Urinary bladder (tissue), 4 donors: Measurements from ENCODE around the gene PXDN. TPM values are rescaled to one million over a fixed set of nuclear protein-coding genes. Genes with fewer than 3 reads are reported as not detected.
"Not testable (repeated sequence)": the region's sequence is repeated elsewhere in the genome, so short reads cannot be mapped to it uniquely, and the experiment has no call there.

Source experiments
- DNase-seq: peaks from one replicate; pipeline ENCODE4 v3.0.0-alpha.2; 2015; ENCODE audit errors: extremely low spot score
- H3K27ac ChIP-seq: one replicate; pipeline ENCODE4 v1.5.1; 2013; ENCODE audit warnings: low read depth, mild to moderate bottlenecking, moderate library complexity
- H3K36me3 ChIP-seq: one replicate; pipeline ENCODE4 v1.6.1; 2013; ENCODE audit warnings: mild to moderate bottlenecking, moderate library complexity; ENCODE audit not compliant: insufficient read depth
- H3K4me1 ChIP-seq: one replicate; pipeline ENCODE4 v1.6.1; 2013; ENCODE audit warnings: mild to moderate bottlenecking, moderate library complexity; ENCODE audit not compliant: insufficient read depth
- H3K4me3 ChIP-seq: one replicate; pipeline ENCODE4 v1.5.1; 2013; ENCODE audit warnings: low read depth, low read length
- WGBS: extraction: QIAGEN DNeasy Blood & Tissue Kit; methylation state at CpG from one replicate; pipeline ENCODE4 v1.1.7; 2013; 5-methylcytosine and 5-hydroxymethylcytosine counted together
- polyA plus RNA-seq: library from polyadenylated mRNA; stranded (reverse); fragments of 200-250 nt; gene quantifications from one replicate; pipeline ENCODE4 v1.2.3, GENCODE V29; 2013
- total RNA-seq: library from RNA; depleted of rRNA; stranded (reverse); fragments of >200 nt; gene quantifications from one replicate; pipeline ENCODE4 v1.2.3, GENCODE V29; 2014
- donor health status: healthy with polysubstance abuse.
- donor health status: healthy.

The PXDN gene
- total and polyA plus RNA-seq, 2 donors = 77.8 to 256 TPM

DNA sequence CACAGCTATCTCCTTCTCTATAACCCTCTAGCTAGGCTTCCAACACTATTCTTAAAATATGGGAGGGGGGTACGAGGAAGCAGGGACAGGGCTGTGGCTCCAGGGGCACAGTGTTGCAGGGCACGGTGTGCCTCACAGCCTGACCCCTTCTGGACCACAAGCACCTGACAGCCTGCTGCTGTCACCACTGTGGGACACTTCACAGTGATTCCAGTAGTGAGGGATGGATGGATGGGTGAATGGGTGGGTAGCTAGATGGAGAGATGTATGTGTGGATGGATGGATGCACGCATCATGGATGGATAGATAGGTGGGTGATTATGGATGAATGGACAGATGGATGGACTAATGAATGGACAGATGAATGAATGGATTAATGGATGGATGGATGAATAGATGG is 21.6 kb downstream of the PXDN start:
- WGBS = 92% methylated on average over 3 of the region's 3 CpGs
- no peak for DNase-seq
- H3K4me1 ChIP-seq = no peaks in the 10 kb centered on the region
- no peaks in the 10 kb centered on the region for H3K36me3 ChIP-seq
- H3K27ac ChIP-seq = no peak overlapping the region
- H3K4me3 ChIP-seq = no peak overlapping the region

DNA sequence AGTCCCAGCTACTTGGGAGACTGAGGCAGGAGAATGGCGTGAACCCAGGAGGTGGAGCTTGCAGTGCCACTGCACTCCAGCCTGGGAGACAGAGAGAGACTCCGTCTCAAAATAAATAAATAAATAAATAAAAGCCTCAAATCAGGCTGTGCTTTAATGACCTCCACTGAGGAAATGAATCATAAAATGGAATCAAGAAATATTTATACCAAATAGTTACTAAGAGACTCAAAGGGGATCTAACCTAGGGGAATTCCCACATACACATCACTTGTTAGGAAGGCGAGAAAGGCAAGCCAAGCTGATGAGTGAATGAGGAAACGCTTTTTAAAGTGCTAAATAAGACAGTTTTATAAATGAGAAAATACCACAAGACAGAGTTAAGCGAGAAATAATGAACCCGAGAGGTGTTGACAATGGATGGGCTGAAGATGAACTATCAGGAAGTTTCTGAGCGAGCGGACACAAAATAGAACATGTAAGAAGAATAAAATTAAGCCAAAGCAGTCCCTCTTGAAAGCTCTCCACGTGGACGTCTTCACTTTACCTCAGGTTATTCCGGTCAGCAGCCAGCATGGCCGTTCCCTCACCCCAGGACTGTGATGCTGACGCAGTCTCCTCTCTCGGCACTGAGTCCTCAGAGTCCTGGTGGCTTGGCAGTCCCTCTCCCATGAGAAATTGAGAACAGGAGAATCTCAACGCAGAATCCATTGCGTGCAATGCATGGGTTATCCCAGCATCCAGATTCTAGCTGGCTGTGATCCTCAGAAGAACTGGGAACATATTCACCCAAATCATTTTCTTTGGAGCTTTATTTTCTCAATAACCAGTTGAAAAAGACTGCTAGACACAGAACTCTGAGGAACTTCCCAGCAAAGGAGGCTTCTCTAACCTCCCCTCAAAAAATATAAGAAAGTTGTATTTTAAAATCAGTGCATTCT is 22.3 kb downstream of the PXDN start:
- H3K4me3 ChIP-seq = no peak overlapping the region
- H3K27ac ChIP-seq = no peak overlapping the region
- no peaks in the 10 kb centered on the region for H3K4me1 ChIP-seq
- no peak for DNase-seq
- no peaks in the 10 kb centered on the region for H3K36me3 ChIP-seq
- 59% methylated on average over 16 of the region's 16 CpGs for WGBS

DNA sequence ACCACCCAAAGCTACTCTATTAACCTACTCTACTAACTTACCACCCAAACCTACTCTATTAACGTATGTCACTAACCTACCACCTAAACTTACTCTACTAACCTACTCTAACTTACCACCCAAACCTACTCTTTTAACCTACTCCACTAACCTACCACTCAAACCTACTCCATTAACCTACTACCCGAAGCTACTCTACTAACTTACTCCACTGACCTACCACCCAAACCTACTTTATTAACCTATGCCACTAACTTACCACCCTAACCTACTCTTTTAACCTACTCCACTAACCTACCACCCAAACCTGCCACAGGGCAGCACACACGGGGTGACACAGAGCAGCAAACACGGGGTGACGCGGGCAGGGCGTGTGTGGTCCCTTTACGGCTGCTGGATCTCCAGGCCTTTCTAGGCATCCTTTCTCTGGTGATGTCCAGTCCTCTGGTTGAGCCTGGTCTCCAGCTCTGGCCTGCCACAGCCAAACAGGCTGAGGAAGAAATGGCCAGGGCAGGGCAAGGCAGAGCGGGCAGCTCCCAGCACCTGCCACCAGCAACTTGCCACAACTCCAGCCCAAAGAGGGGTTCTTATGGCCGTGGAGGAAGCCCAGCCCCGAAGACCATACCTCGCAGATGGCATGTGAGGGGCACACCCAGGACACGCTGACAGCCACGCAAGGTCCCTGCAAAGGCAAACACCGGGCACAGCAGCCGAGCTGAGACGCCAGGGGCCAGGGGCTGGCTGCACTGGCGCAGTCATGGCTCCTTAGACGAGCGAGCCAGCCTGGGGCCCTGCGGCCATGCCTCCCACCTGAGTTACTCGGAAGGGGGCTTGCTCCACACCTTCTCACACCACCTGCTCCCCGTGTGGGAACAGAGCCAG is 25.7 kb downstream of the PXDN start:
- Histone ChIP-seq H3K36me3 (no peaks in the 10 kb centered on the region), H3K4me3 (no peak overlapping the region), H3K27ac (no peak overlapping the region), H3K4me1 (no peaks in the 10 kb centered on the region)
- no peak for DNase-seq
- 96% methylated on average over 23 of the region's 23 CpGs for WGBS

DNA sequence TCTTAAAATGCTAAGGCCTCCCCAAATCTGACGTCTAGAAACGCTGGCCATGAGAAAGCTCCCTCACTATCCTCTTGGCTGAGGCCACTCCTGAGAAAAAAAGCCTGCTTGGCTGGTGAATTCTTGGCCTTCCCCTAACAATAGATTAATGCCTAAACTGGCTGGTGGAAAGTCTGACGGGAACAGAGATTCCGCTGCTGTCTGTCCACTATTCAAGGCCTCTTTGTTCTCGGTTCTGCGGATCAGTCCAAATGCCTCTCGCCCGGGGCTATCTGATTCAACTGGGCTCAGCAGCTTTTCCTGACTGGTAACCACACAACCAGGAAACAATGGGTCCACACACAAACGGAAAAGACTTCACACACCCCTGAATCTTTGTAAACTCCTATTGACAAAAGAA is 27.2 kb downstream of the PXDN start:
- no peak overlapping the region for H3K27ac ChIP-seq
- no peaks in the 10 kb centered on the region for H3K36me3 ChIP-seq
- H3K4me3 ChIP-seq = no peak overlapping the region
- 36% methylated on average over 9 of the region's 9 CpGs for WGBS
- no peaks in the 10 kb centered on the region for H3K4me1 ChIP-seq
- no peak for DNase-seq

DNA sequence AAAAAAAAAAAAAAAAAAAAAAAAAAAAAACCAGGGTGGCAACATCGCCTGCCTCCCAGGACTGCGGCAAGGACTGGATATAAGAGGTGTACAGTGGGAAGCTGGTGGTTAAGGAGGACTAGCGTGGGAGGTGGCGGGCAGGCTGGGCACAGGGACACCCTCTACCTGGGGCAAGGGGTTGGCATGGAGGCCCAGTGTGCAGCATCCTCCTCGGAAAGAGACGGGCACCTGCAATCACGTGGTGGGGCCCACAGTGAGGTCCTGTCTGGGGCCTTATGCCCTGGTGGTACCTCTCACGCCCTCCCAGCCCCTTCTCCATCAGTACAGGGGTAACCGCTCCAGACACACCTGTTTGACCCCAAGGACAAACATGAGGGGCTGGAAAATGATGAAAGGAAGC is 27.9 kb downstream of the PXDN start:
- 92% methylated on average over 9 of the region's 9 CpGs for WGBS
- Histone ChIP-seq H3K4me1 (no peaks in the 10 kb centered on the region), H3K27ac (no peak overlapping the region), H3K36me3 (no peaks in the 10 kb centered on the region), H3K4me3 (no peak overlapping the region)
- DNase-seq = no peak

DNA sequence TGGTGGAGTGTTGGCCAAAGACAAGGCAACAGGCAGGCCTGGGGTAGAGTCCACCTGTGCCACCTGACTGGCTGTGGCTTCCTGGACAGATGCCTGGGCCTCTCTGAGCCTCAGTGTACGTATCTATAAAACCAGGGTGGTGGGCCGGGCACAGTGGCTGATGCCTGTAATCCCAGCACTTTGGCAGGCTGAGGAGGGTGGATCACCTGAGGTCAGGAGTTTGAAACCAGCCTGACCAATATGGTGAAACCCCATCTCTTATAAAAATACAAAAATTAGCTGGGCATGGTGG is 28.4 kb downstream of the PXDN start:
- WGBS = 93% methylated on average over 2 of the region's 2 CpGs
- not testable (repeated sequence) for DNase-seq, H3K4me3 ChIP-seq, H3K4me1 ChIP-seq, H3K36me3 ChIP-seq, H3K27ac ChIP-seq

DNA sequence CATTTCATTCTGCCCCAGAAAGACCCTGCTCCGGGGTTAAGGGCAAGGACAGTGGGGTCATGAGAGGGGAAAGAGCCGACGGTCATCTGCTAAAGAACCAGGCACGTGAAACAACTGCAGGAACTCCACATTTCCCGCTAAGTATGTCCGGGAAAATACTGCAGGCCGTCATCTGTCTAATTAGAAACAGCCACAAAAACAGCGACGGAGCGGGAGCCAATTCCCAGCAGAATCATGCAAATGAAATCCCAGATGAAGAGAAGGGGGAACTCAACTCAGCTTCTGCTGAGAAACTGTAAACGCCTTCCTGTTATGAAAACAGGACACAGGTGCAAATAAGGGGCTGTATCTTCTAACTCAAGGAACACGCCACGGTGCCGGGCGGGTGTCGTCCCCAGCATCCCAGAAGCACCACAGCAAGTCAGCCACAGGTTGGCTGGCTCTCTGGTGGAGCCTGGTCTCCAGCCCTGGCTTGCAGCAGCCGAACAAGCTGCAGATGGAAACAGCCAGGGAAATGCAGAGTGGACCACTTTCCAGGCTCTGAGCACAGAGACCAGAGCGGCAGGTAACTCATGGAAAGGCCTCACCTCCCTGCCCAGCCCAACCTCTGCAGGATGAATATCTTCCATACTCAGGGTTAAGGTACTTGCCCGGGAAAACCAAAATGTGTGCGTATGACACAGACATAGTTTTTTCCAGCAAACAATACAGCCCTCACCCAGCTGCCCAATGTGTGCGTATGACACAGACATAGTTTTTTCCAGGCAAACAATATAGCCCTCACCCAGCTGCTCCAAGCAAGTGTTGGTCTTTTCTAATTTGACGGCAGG is 28.9 kb downstream of the PXDN start:
- WGBS = 53% methylated on average over 22 of the region's 22 CpGs
- no peak for DNase-seq
- Histone ChIP-seq H3K36me3 (no peaks in the 10 kb centered on the region), H3K27ac (no peak overlapping the region), H3K4me1 (no peaks in the 10 kb centered on the region), H3K4me3 (no peak overlapping the region)

DNA sequence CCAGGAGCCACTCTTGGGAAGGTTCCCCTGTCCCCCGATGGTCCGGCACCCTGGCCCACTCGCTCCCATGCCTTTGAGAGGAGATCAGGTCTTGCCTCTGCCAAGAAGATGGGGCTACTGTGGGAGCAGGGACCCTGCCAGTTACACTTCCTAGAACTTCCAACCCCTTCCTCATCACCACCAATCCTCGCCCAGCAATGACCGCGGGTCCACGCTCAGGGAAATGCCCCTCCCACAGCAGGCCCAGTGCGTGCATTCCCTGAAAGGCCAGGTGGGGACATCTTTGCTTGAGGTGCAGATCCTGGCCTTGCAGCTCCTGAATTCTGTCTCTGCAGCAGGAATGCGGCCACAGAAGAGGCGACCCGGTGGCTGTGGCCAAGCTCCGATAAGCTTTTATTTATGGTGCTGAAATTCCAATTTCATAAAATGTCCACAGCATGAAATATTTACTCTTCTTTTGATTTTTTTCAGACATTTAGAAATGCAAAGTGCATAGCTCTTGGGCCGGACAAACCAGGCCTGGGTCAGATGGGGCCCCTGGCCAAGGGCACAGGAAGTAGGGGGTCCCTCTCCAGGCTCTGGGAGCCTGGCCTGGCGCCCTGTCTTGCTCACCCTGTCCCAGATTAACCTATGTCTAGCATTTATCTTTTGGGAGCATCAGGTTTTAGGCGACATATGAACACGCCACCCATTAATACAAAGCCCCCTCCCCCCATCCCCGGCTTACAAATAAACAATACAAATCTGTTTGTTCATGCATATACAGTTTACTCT is 29.8 kb downstream of the PXDN start:
- H3K4me1 ChIP-seq = no peaks in the 10 kb centered on the region
- no peak overlapping the region for H3K4me3 ChIP-seq
- 71% methylated on average over 17 of the region's 17 CpGs for WGBS
- DNase-seq = no peak
- no peaks in the 10 kb centered on the region for H3K36me3 ChIP-seq
- no peak overlapping the region for H3K27ac ChIP-seq

DNA sequence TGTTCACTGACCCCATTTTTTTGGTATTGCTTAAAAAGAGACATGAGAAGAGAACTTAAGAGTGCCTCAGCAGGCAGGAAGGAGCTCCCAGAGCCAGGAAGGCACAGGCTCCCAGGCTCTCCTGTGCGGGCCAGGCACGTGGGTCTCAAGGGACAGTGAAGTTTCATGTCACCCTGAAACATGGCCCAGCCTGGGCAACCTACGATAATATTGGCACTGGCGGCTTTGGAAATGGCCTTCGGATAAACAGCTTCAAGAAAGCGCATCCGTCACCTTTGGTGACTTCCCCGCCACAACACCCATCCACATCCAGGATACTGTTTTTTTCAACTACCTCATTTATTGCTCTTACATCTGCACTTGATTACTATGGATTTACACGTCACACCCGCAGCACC is 30.5 kb downstream of the PXDN start:
- no peak for DNase-seq
- H3K4me1 ChIP-seq = no peaks in the 10 kb centered on the region
- no peak overlapping the region for H3K4me3 ChIP-seq

DNA sequence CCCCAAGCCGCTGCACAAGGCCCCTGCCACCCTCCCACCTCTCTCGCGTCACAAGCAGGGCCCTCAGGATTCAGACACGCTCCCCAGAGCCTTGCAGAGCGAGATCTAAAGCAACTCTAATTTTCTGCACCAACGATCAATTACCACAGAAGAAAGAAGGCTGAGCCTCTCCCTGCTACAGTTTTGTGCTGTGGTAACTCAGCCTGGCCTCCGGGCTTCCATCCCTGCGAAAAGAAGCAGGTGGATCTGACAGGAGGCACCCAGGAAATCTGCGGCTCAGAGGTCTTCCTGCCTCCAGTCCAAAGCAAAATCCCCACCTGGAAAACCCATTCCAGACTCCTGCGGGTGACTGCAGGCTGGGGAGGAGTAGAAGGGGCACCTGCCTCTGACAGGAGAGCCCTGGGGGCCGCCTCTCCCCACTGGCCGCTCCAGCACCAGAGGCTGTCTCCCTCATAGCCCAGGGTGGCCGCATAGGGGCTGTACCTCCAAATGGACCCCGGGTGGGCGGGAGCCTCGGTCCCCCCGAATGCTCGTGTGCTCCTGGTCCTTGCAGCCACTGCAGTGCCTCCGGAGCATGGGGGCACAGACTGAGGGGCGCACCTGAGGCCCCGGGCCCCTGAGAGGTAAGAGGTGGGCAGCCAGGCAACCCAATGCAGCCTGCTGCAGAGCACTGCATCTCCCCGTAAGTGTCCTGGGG is 31.0 kb downstream of the PXDN start:
- DNase-seq = no peak
- Histone ChIP-seq H3K27ac (no peak overlapping the region), H3K4me1 (no peaks in the 10 kb centered on the region), H3K36me3 (no peaks in the 10 kb centered on the region), H3K4me3 (no peak overlapping the region)
- WGBS = 94% methylated on average over 22 of the region's 22 CpGs

More for the DNA sequence above, 30.5 kb downstream of the PXDN start:
- WGBS = 88% methylated on average over 10 of the region's 10 CpGs
- Histone ChIP-seq H3K27ac (no peak overlapping the region), H3K36me3 (no peaks in the 10 kb centered on the region)

DNA sequence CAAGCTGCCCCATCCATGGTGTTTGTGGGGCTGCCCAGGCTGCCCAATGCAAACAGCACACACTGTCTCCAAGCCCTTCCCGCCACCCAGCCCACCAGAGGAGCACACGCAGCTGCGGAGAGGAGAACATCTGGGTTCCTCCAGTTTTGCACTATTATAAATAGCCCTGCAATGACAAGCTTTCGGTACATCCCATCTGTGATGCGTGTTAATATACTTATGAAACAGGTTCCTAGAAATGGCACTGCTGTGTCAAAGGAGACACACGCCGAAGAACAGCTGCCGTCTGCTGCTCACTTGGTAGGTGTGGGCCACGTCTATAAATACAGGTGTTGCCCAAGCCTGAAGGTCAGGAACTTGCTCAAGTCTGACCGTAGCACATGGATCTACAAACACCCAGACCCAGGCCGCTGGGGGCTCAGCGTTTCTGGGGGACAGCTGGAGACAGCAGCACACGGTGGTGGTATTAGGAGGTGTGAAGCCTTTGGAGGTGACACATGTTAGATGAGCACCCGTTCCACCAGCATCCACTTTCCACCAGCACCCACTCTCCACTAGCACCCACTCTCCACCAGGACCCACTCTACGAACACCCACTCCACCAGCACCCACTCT is 34.3 kb downstream of the PXDN start:
- no peak for DNase-seq
- Histone ChIP-seq H3K4me1 (no peaks in the 10 kb centered on the region), H3K36me3 (no peaks in the 10 kb centered on the region), H3K27ac (no peak overlapping the region), H3K4me3 (no peak overlapping the region)
- WGBS = 91% methylated on average over 15 of the region's 15 CpGs

DNA sequence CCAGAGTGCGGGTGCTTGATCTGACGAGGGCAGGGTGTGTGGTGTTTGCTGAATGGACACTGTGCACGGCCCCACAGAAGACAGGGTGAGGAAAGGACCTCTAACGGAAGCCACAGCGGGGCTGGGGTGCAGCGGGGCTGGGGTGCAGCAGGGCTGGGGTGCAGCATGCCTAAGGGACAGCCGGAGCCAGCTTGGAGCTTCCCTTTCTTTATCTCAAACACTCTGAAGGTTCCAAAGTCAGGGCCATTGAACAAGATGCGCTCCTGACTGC is 35.0 kb downstream of the PXDN start:
- Histone ChIP-seq H3K27ac (no peak overlapping the region), H3K36me3 (no peaks in the 10 kb centered on the region), H3K4me1 (no peaks in the 10 kb centered on the region), H3K4me3 (no peak overlapping the region)
- WGBS = 81% methylated on average over 8 of the region's 8 CpGs
- DNase-seq = no peak
